AG04450 (cell line): ENCODE measurements around the gene SLC19A1. TPM values are rescaled to one million over a fixed set of nuclear protein-coding genes. Genes with fewer than 3 reads are reported as not detected.

Source experiments
- CTCF ChIA-PET: fragments of 300-600, 350-600 bp; formaldehyde crosslinking; extraction: SDS; loops from one replicate; lab custom pipeline; 2022; ENCODE audit warnings: antibody characterized with exemption, inconsistent platforms; lab: Charles Lee
- POLR2A ChIA-PET: fragments of 350-600 bp; formaldehyde crosslinking; extraction: SDS; loops from one replicate; lab custom pipeline; 2021; ENCODE audit warnings: antibody characterized with exemption, inconsistent platforms; lab: Yijun Ruan, JAX
- DNase-seq: peaks from one replicate; pipeline ENCODE4 v3.0.0-alpha.2; 2011; ENCODE audit warnings: low read depth, low spot score
- H3K27ac ChIP-seq: one replicate; pipeline ENCODE4 v1.5.1; 2012; ENCODE audit warnings: low read depth, low read length, control low read depth
- H3K27me3 ChIP-seq: one replicate; pipeline ENCODE4 v1.6.0; 2012; ENCODE audit warnings: low read length; ENCODE audit not compliant: control insufficient read depth, insufficient read depth
- H3K4me3 ChIP-seq: 2 replicates; pipeline ENCODE4 v1.5.1; 2011; ENCODE audit warnings: mild to moderate bottlenecking, low read depth, low read length, control low read depth
- H3K9me3 ChIP-seq: 2 replicates; pipeline ENCODE4 v1.5.1; 2012; ENCODE audit warnings: low read length; ENCODE audit not compliant: control insufficient read depth, insufficient read depth
- polyA plus RNA-seq: library from polyadenylated mRNA; depleted of rRNA; stranded (reverse); fragments of >200 nt; gene quantifications from 2 replicates; pipeline ENCODE4 v1.2.3, GENCODE V29; 2011
- TF ChIP-seq, protein P1 (sequence below): IDR thresholded peaks from 2 replicates; pipeline ENCODE4 v1.5.1; 2011; ENCODE audit warnings: low read depth, low read length, control low read depth, inconsistent platforms

The SLC19A1 gene
- polyA plus RNA-seq, 1 experiment, result 4.4 TPM

- Histone ChIP-seq H3K27me3 (no peaks in the 10 kb centered on the region), H3K27ac (no peak overlapping the region), H3K9me3 (peaks cover 14% of the 10 kb centered on the region; the same call in 1 of the 2 replicates), H3K4me3 (no peak overlapping the region)
- DNase-seq, result no peak
- CTCF ChIA-PET, result no interaction called here
- TF ChIP-seq, protein P1, sequence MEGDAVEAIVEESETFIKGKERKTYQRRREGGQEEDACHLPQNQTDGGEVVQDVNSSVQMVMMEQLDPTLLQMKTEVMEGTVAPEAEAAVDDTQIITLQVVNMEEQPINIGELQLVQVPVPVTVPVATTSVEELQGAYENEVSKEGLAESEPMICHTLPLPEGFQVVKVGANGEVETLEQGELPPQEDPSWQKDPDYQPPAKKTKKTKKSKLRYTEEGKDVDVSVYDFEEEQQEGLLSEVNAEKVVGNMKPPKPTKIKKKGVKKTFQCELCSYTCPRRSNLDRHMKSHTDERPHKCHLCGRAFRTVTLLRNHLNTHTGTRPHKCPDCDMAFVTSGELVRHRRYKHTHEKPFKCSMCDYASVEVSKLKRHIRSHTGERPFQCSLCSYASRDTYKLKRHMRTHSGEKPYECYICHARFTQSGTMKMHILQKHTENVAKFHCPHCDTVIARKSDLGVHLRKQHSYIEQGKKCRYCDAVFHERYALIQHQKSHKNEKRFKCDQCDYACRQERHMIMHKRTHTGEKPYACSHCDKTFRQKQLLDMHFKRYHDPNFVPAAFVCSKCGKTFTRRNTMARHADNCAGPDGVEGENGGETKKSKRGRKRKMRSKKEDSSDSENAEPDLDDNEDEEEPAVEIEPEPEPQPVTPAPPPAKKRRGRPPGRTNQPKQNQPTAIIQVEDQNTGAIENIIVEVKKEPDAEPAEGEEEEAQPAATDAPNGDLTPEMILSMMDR, result no peak
- POLR2A ChIA-PET, result no interaction called here
Observed at GRCh38 chr21:45496968-45497845, 45.0 kb downstream of the SLC19A1 start.

GRCh38 chr21:45496151-45496967 is 45.9 kb downstream of the SLC19A1 start:
- TF ChIP-seq, protein P1, result no peak
- Histone ChIP-seq H3K9me3 (peaks cover 14% of the 10 kb centered on the region; the same call in 1 of the 2 replicates), H3K4me3 (no peak overlapping the region), H3K27me3 (no peaks in the 10 kb centered on the region), H3K27ac (no peak overlapping the region)
- ChIA-PET POLR2A (no interaction called here), CTCF (no interaction called here)
- no peak for DNase-seq

DNA sequence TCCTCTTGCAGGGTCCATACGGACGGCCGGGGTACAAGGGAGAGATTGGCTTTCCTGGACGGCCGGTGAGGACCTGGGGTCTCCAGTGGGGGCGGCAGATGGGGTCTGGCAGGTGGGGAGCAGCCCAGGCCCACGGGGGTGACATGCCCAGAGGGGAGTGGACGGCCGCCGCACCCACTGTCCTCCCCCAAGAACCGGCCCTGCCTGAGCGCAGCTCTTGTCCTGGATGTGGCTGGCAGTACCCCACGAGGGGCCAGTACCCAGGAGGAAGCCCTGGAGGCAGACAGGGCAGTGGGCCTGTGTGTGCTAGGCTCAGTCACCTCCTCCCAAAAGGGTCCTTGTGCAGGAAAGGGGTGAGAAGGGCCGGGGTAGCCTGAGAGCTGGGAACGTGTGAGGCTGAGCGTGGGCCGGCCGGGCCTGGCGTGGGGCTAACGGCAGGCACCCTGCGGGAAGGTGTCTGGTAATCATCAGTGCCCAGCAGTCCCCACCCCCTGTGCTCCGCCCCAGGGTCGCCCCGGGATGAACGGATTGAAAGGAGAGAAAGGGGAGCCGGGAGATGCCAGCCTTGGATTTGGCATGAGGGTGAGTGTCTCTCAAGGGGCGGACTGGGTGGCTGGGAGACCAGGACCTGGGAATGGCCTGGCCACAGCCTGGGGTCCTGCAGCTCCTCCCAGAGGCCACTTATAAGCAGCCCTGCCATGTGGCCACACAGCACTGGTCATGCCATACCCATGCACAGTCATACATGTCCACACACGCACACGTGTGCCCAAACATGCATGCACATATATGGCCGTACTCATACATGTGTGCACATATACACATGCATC is 47.2 kb downstream of the SLC19A1 start:
- Histone ChIP-seq H3K27me3 (no peaks in the 10 kb centered on the region), H3K4me3 (no peak overlapping the region), H3K9me3 (peaks cover 14% of the 10 kb centered on the region; the same call in 1 of the 2 replicates), H3K27ac (no peak overlapping the region)
- POLR2A ChIA-PET, result no interaction called here
- CTCF ChIA-PET, result no interaction called here
- DNase-seq, result no peak
- TF ChIP-seq, protein P1, result no peak

GRCh38 chr21:45494135-45494850 is 47.9 kb downstream of the SLC19A1 start:
- ChIA-PET CTCF (no interaction called here), POLR2A (no interaction called here)
- peaks cover 11% of the 10 kb centered on the region; the same call in 1 of the 2 replicates for H3K9me3 ChIP-seq
- no peak overlapping the region for H3K4me3 ChIP-seq
- no peaks in the 10 kb centered on the region for H3K27me3 ChIP-seq
- TF ChIP-seq, protein P1, result no peak
- no peak for DNase-seq
- no peak overlapping the region for H3K27ac ChIP-seq
